Fibroblast of lung (primary cell): ENCODE results near the gene TESMIN. TPM values are rescaled to one million over a fixed set of nuclear protein-coding genes. Genes with fewer than 3 reads are reported as not detected.

Experiments
- DNase-seq, 2 donors: peaks; one replicate each; pipeline versions ENCODE4 v3.0.0 to v3.0.0-alpha.2; 2010; ENCODE audit warnings: low read depth in 2 of 2
- H2AFZ ChIP-seq: 2 replicates; pipeline ENCODE4 v1.5.1; 2012; ENCODE audit warnings: low read length, control low read depth, inconsistent platforms
- H3K27ac ChIP-seq: 2 replicates; pipeline ENCODE4 v1.5.1; 2011; ENCODE audit warnings: low read length, control low read depth; ENCODE audit not compliant: insufficient read depth
- H3K27me3 ChIP-seq: 2 replicates; pipeline ENCODE4 v1.5.1; 2011; ENCODE audit warnings: mild to moderate bottlenecking, low read length; ENCODE audit not compliant: control insufficient read depth, insufficient read depth
- H3K36me3 ChIP-seq: 2 replicates; pipeline ENCODE4 v1.5.1; 2011; ENCODE audit warnings: low read length; ENCODE audit not compliant: control insufficient read depth, insufficient read depth
- H3K4me1 ChIP-seq: 2 replicates; pipeline ENCODE4 v1.5.1; 2011; ENCODE audit warnings: low read length; ENCODE audit not compliant: control insufficient read depth, insufficient read depth; ENCODE audit errors: extremely low read depth
- H3K4me2 ChIP-seq: 2 replicates; pipeline ENCODE4 v1.5.1; 2011; ENCODE audit warnings: low read length, control low read depth; ENCODE audit not compliant: insufficient read depth; ENCODE audit errors: extremely low read depth
- H3K4me3 ChIP-seq, 4 experiments: fragments of 200-600 bp in 1 of 4; sonication (generic) in 1 of 4; replicated peaks in 1 of 4; 2 replicates each; pipeline ENCODE4 v1.5.1; 2011 to 2016; ENCODE audit warnings: low read length in 4 of 4, low read depth in 3 of 4, mild to moderate bottlenecking in 3 of 4, control low read depth in 2 of 4, inconsistent platforms in 1 of 4, mixed read lengths in 1 of 4; ENCODE audit not compliant: insufficient read depth in 1 of 4; ENCODE audit errors: control extremely low read depth in 1 of 4
- H3K79me2 ChIP-seq: 2 replicates; pipeline ENCODE4 v1.5.1; 2012; ENCODE audit warnings: mild to moderate bottlenecking, low read length, inconsistent platforms; ENCODE audit not compliant: control insufficient read depth, insufficient read depth
- H3K9ac ChIP-seq: 2 replicates; pipeline ENCODE4 v1.5.1; 2011; ENCODE audit warnings: mild to moderate bottlenecking, low read length, control low read depth; ENCODE audit not compliant: insufficient read depth
- H3K9me3 ChIP-seq: 2 replicates; pipeline ENCODE4 v1.5.1; 2012; ENCODE audit warnings: low read depth, low read length; ENCODE audit not compliant: control insufficient read depth, insufficient read depth
- H4K20me1 ChIP-seq: 2 replicates; pipeline ENCODE4 v1.5.1; 2011; ENCODE audit warnings: low read length; ENCODE audit not compliant: control insufficient read depth, insufficient read depth; ENCODE audit errors: extremely low read depth
- EZH2 ChIP-seq: IDR thresholded peaks from 2 replicates; pipeline ENCODE4 v1.5.1; 2012; ENCODE audit warnings: low read length, control low read depth, mild to moderate bottlenecking; ENCODE audit errors: missing control alignments
- polyA plus RNA-seq, 2 donors: library from polyadenylated mRNA; depleted of rRNA in 1 of 2; stranded (reverse) in 1 of 2; unstranded in 1 of 2; fragments of >200 nt; gene quantifications; 2 replicates each; pipeline ENCODE4 v1.2.1, GENCODE V29; 2011 to 2012; ENCODE audit warnings: missing spikeins in 1 of 2
- total RNA-seq: library from RNA; depleted of rRNA; stranded (reverse); fragments of >200 nt; gene quantifications from 2 replicates; pipeline ENCODE4 v1.2.1, GENCODE V29; 2014
- TF ChIP-seq, protein P1 (sequence below), 2 donors: IDR thresholded peaks in 1 of 2; conservative IDR thresholded peaks in 1 of 2; 1 replicate in 1 of 2; 2 replicates in 1 of 2; pipeline ENCODE4 v1.5.1; 2011 to 2012; ENCODE audit warnings: low read length in 2 of 2, control low read depth in 1 of 2, inconsistent platforms in 1 of 2, low read depth in 1 of 2, mild to moderate bottlenecking in 1 of 2

TESMIN gene
- total and polyA plus RNA-seq, 2 donors (not counting 1 experiment from before 2014, with no cell fraction given) = 0.70 to 2.0 TPM

DNA sequence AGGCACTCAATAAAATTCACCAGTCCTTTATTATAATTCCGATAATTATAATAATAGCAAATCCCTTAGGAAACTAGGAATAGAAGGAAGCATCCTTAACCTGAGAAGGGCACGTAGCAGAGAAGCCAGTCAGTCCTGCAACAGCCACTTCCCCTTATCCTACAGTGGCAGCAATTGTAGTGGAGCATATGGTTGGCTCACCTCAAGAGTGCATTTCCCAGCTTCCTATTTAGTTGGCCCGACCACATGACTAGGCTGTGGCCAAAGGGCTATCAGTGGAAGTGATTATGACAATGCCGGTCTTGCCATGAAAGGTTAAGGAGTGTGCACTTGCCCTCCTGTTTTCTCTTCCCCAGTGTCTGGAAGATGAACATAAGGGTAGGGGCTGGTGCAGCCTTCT, 27.0 kb downstream of the TESMIN start:
- H2AFZ ChIP-seq = no peak overlapping the region
- no peak for TF ChIP-seq EZH2
- TF ChIP-seq, protein P1, sequence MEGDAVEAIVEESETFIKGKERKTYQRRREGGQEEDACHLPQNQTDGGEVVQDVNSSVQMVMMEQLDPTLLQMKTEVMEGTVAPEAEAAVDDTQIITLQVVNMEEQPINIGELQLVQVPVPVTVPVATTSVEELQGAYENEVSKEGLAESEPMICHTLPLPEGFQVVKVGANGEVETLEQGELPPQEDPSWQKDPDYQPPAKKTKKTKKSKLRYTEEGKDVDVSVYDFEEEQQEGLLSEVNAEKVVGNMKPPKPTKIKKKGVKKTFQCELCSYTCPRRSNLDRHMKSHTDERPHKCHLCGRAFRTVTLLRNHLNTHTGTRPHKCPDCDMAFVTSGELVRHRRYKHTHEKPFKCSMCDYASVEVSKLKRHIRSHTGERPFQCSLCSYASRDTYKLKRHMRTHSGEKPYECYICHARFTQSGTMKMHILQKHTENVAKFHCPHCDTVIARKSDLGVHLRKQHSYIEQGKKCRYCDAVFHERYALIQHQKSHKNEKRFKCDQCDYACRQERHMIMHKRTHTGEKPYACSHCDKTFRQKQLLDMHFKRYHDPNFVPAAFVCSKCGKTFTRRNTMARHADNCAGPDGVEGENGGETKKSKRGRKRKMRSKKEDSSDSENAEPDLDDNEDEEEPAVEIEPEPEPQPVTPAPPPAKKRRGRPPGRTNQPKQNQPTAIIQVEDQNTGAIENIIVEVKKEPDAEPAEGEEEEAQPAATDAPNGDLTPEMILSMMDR (conservative IDR thresholded peaks at IDR 0.05 in 1 of 2, IDR thresholded peaks at IDR 0.05 in 1 of 2; ENCODE audit: low read depth in 1 of 2, low read length in 2 of 2) = no peak
- no peak overlapping the region for H3K27ac ChIP-seq
- H4K20me1 ChIP-seq = no peaks in the 10 kb centered on the region
- H3K27me3 ChIP-seq = peaks cover 15% of the 10 kb centered on the region
- no peaks in the 10 kb centered on the region for H3K9me3 ChIP-seq
- H3K36me3 ChIP-seq = no peaks in the 10 kb centered on the region
- H3K9ac ChIP-seq = no peak overlapping the region
- H3K79me2 ChIP-seq = no peaks in the 10 kb centered on the region
- no peaks in the 10 kb centered on the region for H3K4me1 ChIP-seq
- DNase-seq = no peak
- no peak overlapping the region for H3K4me3 ChIP-seq
- H3K4me2 ChIP-seq = no peak overlapping the region

DNA sequence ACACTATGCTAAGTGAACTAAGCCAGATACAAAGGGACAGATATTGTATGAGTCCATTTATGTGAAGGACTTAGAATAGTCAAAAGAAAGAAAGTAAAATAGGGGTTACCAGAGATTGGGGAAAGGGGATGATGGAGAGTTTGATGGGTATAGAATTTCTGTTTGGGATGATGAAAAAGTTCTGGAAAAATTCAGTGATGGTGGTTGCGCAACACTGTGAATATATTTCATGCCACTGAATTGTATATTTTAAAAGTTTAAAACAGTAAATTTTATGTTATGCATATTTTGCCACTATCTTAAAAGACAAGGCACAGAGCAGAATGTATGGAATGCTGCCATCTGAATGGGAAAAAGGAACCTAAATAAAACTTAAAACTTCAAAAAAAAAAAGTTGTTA, 29.2 kb downstream of the TESMIN start:
- Histone ChIP-seq H2AFZ (no peak overlapping the region), H3K9me3 (no peaks in the 10 kb centered on the region), H3K27ac (no peak overlapping the region), H3K79me2 (no peaks in the 10 kb centered on the region), H3K27me3 (peaks cover 21% of the 10 kb centered on the region), H4K20me1 (no peaks in the 10 kb centered on the region), H3K4me1 (no peaks in the 10 kb centered on the region), H3K4me2 (no peak overlapping the region), H3K36me3 (no peaks in the 10 kb centered on the region), H3K9ac (no peak overlapping the region), H3K4me3 (no peak overlapping the region)
- no peak for DNase-seq
- TF ChIP-seq, protein P1 (conservative IDR thresholded peaks at IDR 0.05 in 1 of 2, IDR thresholded peaks at IDR 0.05 in 1 of 2; ENCODE audit: low read depth in 1 of 2, low read length in 2 of 2) = no peak
- TF ChIP-seq EZH2 = no peak

DNA sequence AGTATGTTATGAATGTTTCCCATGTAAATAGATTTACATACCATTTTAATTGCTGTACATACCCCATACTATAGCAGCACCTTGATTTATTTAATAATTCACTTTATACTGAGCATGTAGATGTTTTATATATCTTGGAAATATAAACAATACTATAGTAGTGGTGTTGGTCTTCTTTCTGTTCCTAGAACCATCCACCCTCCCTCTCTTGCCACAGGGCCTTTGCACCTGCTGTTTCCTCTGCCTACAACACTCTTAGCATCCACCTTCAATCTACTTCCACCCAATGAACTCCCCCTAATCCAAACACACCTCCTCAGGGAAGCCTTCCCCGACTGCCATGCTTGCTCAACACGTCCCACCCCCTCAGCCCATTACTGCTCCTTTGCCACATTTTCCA, 30.2 kb downstream of the TESMIN start:
- H3K9ac ChIP-seq = no peak overlapping the region
- H3K4me3 ChIP-seq = no peak overlapping the region
- no peak for DNase-seq
- H3K27ac ChIP-seq = no peak overlapping the region
- H3K36me3 ChIP-seq = no peaks in the 10 kb centered on the region
- H3K27me3 ChIP-seq = peaks cover 22% of the 10 kb centered on the region
- H2AFZ ChIP-seq = no peak overlapping the region
- no peak overlapping the region for H3K4me2 ChIP-seq
- H3K4me1 ChIP-seq = no peaks in the 10 kb centered on the region
- H4K20me1 ChIP-seq = no peaks in the 10 kb centered on the region
- no peak for TF ChIP-seq EZH2
- TF ChIP-seq, protein P1 (conservative IDR thresholded peaks at IDR 0.05 in 1 of 2, IDR thresholded peaks at IDR 0.05 in 1 of 2; ENCODE audit: low read depth in 1 of 2, low read length in 2 of 2) = no peak
- no peaks in the 10 kb centered on the region for H3K79me2 ChIP-seq
- H3K9me3 ChIP-seq = no peaks in the 10 kb centered on the region
